Glomerular visceral epithelial cell (primary cell): ENCODE results near the gene TNN.

ENCODE experiments used
- DNase-seq: peaks from one replicate; pipeline ENCODE4 v3.0.0-alpha.2; 2016; ENCODE audit errors: extremely low spot score

Gene TNN

DNA sequence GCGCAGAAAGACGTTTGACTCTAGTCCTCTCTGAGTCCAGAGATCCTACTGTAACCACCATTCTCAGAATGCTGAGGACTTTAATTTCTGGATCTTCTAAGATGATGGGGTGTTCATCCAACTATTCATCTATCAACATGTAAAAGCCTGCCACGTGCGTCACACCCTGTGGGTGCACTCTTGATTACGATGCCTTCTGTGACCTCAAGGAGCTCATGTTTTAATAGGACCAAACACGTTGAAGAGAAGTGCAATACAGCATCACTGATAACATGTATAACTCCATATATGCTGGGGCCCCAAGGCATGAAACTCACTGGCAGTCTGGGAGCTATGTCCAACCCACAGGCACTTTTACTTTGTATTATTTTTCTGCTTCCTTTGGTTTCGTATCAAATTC, 105.9 kb downstream of the TNN start:
- no peak for DNase-seq

DNA sequence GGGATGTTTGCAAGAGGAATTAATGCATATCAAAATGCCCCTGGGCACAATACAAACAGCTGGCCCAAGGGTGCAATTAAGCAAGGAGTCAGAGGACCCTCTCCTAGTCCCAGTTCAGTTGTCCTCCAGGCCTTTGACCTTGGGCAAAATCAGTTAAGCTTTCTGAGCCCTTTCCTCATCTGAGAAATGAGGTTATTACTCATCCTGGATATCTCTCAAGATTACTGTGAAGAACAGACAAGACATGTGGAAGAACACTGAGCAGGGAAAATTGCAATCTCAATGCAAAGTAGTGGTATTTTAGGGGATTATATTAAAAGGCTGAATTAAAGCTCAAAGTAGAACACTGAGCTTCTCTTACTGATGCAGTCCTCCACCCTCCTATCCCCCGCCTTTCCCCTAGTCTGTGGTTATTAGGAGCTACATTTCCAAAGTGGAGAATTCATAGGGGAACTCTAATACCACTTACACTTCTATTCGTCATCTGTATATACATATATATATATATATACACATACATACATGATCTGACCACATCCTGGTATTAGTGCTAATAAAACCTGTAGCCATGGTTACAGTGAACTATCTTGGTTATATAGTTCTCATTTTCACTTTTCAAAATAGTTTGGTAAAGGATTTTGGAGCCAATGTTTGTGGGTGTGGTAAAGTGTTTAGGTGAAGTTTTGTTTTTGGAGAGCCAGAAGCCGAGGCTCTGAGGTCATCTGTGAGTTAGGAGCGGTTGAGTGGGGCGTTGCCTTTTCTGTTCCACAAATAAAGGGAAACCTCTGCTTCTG, 106.9 kb downstream of the TNN start:
- no peak for DNase-seq

GRCh38 chr1:175176246-175176645, 108.6 kb downstream of the TNN start:
- DNase-seq: peak; percentile 16

DNA sequence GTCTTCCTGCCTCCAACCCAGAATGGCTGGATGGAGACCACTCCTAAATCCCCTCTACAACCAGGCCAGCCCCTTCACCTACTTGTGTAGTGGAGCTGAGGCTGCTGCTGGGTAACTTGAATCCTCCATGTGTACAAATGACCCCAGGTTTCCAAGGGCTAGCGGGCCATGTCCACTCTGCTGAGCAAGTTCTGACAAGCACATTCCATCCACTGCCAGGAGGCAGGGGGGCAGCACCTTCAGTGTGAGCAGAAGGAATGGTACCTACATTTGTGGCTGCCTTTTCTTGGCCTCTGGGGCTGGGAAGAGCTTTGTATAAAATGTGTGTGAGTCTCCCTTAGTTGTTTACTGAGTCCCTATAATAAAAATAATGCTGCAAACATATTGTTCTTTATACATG, 110.4 kb downstream of the TNN start:
- no peak for DNase-seq

DNA sequence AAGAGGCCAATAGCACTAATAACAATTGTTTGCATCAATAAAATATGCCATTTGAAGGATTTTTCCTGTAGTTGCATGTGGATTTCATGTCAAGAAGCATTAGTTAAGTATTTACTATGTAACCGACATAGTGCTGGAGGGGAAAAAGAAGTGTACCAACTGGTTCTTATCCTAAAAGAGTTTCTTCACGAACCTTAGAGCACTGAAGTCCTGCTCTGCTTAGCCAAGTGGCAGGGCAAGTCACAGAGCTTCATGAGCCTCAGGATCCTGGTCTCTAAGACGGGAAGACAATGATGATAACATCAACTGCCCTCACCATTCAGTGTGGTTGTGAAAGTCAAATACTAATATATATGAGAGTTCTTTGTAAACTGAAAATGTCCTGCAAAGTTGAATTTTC, 110.8 kb downstream of the TNN start:
- no peak for DNase-seq

- no peak for DNase-seq
Observed at GRCh38 chr1:175179837-175180590, 112.4 kb downstream of the TNN start.

DNA sequence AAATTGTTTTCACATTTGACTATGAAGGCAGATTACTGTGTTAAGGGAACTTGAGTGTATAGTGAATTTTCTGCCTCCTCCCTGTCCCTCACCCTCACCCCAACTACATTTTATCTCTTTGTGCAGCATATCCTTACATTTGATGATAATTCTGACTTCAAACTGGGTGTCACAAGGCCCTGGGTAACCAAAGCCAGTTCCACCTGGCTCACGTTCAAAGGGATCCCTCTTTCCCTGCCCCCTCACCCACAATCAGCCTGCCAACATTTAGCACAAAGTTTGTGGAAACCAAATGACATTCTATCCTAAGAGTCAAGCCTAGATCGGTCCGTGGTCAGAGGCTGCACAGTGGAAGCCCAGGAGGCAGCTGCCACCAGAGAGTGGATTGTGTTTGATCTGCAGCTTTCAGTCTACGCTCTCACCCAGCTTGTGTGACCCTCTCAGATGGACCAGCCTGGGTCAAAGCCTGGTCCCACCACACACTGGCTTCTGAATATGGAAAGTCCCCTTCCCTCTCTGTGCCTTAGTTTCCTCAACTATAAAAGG, 114.6 kb downstream of the TNN start:
- no peak for DNase-seq

- DNase-seq: no peak
Observed at GRCh38 chr1:175183586-175183985, 116.0 kb downstream of the TNN start.

DNA sequence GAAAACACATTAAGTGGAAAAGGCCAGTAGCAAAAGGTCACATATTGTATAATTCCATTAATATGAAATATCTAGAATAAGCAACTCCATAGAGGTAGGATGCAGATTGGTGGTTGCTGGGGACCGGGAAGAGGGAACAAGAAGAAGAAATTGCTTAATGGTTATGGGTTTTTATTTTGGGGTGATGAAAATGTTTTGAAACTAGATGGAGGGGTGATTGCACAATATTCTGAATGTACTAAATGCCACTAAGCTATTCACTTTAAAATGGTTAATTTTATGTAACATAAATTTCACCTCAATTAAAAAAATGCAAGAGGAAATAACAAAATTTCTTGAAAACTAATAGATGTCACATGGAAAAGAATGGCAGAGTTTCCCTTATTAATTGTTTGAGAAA, 118.3 kb downstream of the TNN start:
- DNase-seq: no peak

DNA sequence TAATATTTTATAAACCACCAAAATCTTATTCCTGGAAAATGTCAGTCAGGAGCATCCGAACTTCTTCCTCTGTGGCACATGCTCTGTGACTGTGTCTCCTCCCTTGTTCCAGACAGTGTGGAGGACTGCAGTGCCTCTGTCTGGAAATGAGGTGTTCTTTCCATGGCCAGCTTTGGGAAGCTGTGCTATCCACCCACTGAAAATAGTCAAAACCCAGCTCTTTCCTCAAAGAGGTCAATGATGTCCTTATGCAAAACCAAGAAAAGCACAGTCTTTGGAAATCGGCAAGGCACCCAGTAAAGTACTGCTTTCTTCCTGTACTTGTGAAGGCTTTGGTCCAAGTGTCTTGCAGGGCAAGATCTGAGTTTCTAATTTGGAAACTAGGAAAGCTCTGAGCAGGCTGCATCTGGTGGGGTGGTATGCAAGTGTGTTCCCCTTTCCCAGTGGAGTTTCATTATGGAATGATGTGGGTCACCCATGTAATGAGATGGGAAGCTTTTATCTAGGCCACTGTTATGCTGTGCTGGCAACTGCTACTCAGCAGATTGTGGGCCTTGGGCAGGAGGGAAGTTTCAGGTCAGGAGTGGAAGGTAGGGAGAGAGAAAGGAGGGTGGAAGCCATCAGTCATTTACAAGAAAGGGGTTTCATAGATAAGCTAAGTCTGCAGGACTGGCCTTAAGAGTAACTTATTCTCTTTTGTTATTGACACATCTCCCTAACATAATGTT, 119.0 kb downstream of the TNN start:
- no peak for DNase-seq

DNA sequence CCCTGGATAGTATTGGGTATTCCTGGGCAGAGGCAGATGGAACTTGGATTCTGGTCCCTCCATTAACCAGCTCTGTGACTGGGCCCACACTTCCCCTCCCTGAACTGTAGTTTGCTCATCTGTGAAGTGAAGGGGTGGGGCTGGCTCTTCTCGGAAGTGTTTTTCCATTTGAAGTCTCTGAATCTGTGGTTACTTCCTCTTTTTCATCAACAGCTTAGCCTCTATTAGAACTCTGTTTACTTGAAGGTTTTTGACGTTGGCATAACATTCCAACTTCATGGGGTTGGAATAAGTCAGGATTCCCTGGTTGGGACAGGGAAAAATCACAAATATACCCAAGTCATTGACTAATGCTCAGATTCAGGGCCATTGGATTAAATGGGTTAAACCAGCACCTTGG, 121.3 kb downstream of the TNN start:
- DNase-seq: no peak

DNA sequence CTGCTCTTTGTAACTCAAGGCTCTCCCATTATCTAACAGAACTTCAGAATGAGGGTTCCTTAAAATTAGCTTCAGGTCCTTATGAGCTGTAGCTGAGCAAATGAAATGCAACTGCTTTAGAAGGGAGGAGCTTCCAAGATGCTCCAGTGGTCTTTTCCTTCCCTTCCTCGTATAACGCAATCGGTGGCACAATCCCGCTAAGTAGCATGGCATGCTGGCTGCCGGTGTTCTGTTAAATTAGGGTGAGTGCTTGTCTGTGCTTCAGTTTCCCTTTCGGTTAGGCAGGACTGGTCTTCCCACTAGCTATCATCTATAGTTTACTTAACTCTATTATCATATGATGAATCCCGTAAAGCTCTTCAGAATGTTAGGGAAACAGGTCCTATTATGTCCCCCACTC, 124.0 kb downstream of the TNN start:
- DNase-seq: no peak

DNA sequence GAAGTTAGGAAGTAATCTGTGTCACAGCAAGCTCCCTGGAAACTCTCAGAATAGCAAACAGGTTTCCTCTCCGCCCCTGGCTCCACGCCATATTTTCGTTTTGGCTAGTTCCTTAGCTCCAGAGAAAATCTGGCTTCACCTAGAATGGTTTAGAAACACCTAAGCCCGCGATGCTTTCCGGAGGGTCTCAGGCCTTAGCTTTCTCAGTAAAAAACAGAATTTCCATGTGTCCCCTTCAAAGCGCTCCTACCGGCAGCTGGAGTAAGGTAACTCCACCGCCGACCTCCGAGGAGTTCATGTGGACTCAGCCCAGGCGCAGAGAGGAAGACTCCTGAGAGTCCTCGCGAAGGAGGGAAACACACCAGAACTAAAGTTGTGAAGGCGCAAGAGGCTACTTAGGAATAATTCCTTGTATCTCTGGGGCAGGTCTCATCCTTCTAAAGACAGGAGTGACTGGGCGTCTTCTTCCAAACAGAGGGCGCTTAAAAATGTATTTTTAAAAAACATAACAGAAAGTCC, 124.5 kb downstream of the TNN start:
- peak; percentile 22 for DNase-seq

DNA sequence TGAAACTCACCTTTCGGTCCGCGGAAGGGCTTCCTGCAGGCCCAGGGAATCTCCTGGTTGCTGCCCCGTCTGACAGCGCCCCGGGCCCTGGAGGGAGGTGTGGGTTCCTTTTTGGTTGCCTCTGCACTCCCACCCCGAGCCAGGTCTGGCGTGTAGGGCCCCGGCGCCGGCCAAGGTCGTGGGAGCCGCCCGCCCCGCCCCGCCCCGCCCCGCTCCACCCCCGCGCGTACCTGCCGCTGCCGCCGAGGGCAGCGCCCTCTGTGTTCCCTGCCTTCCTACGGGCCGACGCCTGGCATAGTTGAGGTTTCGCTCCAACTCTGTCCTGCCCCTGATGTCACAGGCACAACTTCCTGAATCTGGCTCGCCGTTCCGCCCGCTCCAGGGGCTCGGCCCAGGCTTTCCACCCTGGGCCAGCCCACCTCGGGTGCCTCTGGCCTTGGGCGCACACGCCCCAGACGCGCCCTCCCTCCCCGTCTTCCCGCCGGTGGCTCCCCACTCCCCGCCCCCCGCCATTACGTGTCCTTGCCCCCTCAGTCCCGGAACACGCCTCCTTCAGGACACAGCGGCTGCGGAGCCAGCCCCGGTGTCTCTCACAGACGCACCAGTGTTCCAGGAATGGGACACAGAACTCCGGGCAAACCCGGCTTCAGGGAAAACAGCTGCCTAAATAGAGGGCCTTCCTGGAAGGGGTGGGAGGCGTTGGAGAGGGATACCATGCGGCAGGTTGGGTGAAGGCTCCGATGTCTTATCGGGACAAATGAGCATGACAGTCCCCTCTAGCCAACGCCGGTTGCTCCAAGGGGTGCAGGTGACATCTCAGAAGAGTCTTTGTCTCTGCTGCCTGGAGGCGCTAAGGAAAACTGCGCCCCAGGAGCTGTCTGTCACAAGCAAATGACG, 125.2 kb downstream of the TNN start, which contains the start of gene KIAA0040:
Gene KIAA0040, minus strand, starts transcription at position 147 of the 897 bp plus-strand sequence. CDS start 31,763 bp downstream, outside the sequence.
- peak; percentile 54 for DNase-seq

DNA sequence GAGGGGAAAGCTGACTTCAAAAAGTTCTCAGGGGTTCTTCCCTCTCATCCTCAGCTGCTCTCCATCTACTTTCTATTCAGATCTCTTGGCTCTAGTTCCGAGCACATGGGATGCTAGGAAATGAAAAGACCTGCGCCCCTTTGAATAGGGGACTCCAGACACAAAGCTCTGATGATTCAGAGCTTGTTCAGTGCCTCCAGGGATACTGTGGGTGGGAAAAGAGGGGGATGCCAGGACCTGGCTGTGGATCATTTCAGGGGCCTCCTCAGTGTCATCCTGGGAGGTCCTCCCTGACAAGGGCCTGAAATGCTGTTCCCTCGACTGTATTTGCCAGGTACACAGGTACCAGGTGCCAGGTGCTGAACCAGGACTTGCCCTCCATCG, 125.9 kb downstream of the TNN start:
- no peak for DNase-seq

DNA sequence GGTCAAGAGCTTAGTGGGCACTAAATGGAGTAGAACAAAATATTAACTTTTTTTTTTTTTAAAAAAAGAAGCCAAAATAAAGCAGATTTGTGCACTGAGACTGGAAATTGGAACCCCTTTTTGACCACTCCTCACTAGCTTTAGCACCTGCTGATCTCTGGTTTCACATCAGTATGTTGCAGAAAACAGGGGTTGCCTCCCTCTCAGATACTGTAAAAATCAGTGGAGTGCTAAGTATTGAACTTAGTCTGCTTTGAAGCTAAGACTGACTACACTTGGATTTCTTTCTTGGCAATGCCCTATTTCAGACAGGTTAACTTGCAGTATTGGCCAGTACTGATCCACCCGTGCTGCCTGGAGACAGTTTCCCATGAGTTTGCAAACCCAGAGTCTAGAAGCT, 127.6 kb downstream of the TNN start:
- DNase-seq: no peak

- DNase-seq: no peak
Observed at GRCh38 chr1:175195798-175196197, 128.2 kb downstream of the TNN start.

DNA sequence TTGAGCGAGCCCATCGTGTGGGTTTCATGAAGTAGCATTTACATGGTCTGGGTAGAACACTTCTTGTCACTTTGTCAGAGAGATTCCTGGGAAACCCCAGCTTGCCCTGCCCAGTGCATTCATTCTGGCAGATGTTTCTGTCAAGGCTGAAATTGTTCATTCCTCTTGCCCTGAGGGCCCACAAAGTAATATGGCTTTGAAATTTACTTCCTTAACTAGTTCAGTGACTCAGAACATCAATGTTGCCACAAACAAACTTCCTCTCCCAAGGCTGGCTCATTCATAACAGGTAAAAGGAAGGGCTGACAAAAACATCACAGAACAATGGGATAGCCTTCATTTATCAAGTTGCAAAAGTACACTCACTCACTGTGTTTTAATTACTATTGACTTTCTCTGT, 129.9 kb downstream of the TNN start:
- DNase-seq: no peak
